HEK293 (cell line): ENCODE measurements around the gene GRID2.

Experiments
- CTCF ChIA-PET: fragments of 350-600 bp; formaldehyde crosslinking; extraction: SDS; loops from one replicate; lab custom pipeline; 2021; ENCODE audit warnings: antibody characterized with exemption; lab: Yijun Ruan, JAX
- POLR2A ChIA-PET: fragments of 300-600 bp; formaldehyde crosslinking; extraction: SDS; loops from one replicate; lab custom pipeline; 2020; ENCODE audit warnings: antibody characterized with exemption, inconsistent platforms; lab: Yijun Ruan, JAX
- H3K27ac ChIP-seq: fragments of 200-500 bp; sonication (Bioruptor generic); 2 replicates; pipeline ENCODE4 v1.5.1; 2014; ENCODE audit warnings: low read depth, low read length, control low read depth, inconsistent platforms; ENCODE audit errors: extremely low read depth
- H3K36me3 ChIP-seq, 2 experiments: fragments of 200-500 bp in 1 of 2; sonication (Bioruptor generic) in 1 of 2; 1 replicate in 1 of 2; 2 replicates in 1 of 2; pipeline ENCODE4 v1.5.1; 2014 to 2017; ENCODE audit warnings: inconsistent platforms in 2 of 2, low read length in 2 of 2; ENCODE audit not compliant: control insufficient read depth in 2 of 2, insufficient read depth in 1 of 2
- H3K4me1 ChIP-seq: fragments of 200-500 bp; sonication (Bioruptor generic); 2 replicates; pipeline ENCODE4 v1.5.1; 2014; ENCODE audit warnings: mild to moderate bottlenecking, low read length, inconsistent platforms; ENCODE audit not compliant: control insufficient read depth, insufficient read depth
- H3K4me3 ChIP-seq: 2 replicates; pipeline ENCODE4 v1.5.1; 2011; ENCODE audit warnings: low read depth, mild to moderate bottlenecking, control low read depth, low read length, moderate library complexity
- H3K9me3 ChIP-seq: fragments of 200-500 bp; sonication (Bioruptor generic); 2 replicates; pipeline ENCODE4 v1.5.1; 2014; ENCODE audit warnings: low read depth, low read length, inconsistent platforms; ENCODE audit not compliant: control insufficient read depth, insufficient read depth
- BCL11A ChIP-seq: fragments of 450-650 bp; formaldehyde crosslinking; IDR thresholded peaks from 2 replicates; pipeline ENCODE4 v1.5.1; 2016; ENCODE audit warnings: low read depth, missing biosample characterization, missing genetic modification characterization
- GLI4 ChIP-seq: fragments of 450-650 bp; formaldehyde crosslinking; IDR thresholded peaks from 2 replicates; pipeline ENCODE4 v1.5.1; 2016; ENCODE audit warnings: missing biosample characterization, missing genetic modification characterization
- HOXD13 ChIP-seq: sonication (generic); formaldehyde crosslinking; IDR thresholded peaks from 2 replicates; pipeline ENCODE4 v1.8.0; 2022; ENCODE audit warnings: missing genetic modification reagents, borderline replicate concordance
- MZF1 ChIP-seq: fragments of 450-650 bp; formaldehyde crosslinking; IDR thresholded peaks from 2 replicates; pipeline ENCODE4 v1.5.1; 2017; ENCODE audit warnings: missing biosample characterization, missing genetic modification characterization, borderline replicate concordance
- OVOL3 ChIP-seq: fragments of 450-650 bp; formaldehyde crosslinking; IDR thresholded peaks from 2 replicates; pipeline ENCODE4 v1.5.1; 2016; ENCODE audit warnings: missing biosample characterization, missing genetic modification characterization
- SP3 ChIP-seq: fragments of 450-650 bp; formaldehyde crosslinking; IDR thresholded peaks from 2 replicates; pipeline ENCODE4 v1.5.1; 2016; ENCODE audit warnings: missing biosample characterization, missing genetic modification characterization
- ZNF155 ChIP-seq: fragments of 450-650 bp; formaldehyde crosslinking; IDR thresholded peaks from 2 replicates; pipeline ENCODE4 v1.5.1; 2016; ENCODE audit warnings: missing biosample characterization, missing genetic modification characterization
- ZNF221 ChIP-seq: fragments of 450-650 bp; formaldehyde crosslinking; IDR thresholded peaks from 2 replicates; pipeline ENCODE4 v1.5.1; 2017; ENCODE audit warnings: missing biosample characterization, missing genetic modification characterization, borderline replicate concordance
- ZNF274 ChIP-seq, 2 experiments: fragments of 200-500 bp in 1 of 2; fragments of 450-650 bp in 1 of 2; sonication (Bioruptor generic) in 1 of 2; formaldehyde crosslinking in 1 of 2; IDR thresholded peaks; 2 replicates each; pipeline versions ENCODE4 v1.5.1 to v1.6.1; 2014 to 2016; ENCODE audit warnings: borderline replicate concordance in 1 of 2, inconsistent platforms in 1 of 2, low read length in 1 of 2, missing biosample characterization in 1 of 2, missing genetic modification characterization in 1 of 2
- ZNF404 ChIP-seq: fragments of 450-650 bp; formaldehyde crosslinking; IDR thresholded peaks from 2 replicates; pipeline ENCODE4 v1.5.1; 2017; ENCODE audit warnings: missing biosample characterization, missing genetic modification characterization
- ZNF624 ChIP-seq: fragments of 450-650 bp; formaldehyde crosslinking; IDR thresholded peaks from 2 replicates; pipeline ENCODE4 v1.5.1; 2017; ENCODE audit warnings: missing biosample characterization, missing genetic modification characterization
- ZNF664 ChIP-seq: fragments of 450-650 bp; formaldehyde crosslinking; IDR thresholded peaks from 2 replicates; pipeline ENCODE4 v1.5.1; 2016; ENCODE audit warnings: missing biosample characterization, missing genetic modification characterization
- ZNF776 ChIP-seq: fragments of 450-650 bp; formaldehyde crosslinking; IDR thresholded peaks from 2 replicates; pipeline ENCODE4 v1.5.0; 2017; ENCODE audit warnings: missing biosample characterization, missing genetic modification characterization, borderline replicate concordance
- ZSCAN16 ChIP-seq: fragments of 450-650 bp; formaldehyde crosslinking; IDR thresholded peaks from 2 replicates; pipeline ENCODE4 v1.5.1; 2016; ENCODE audit warnings: missing biosample characterization, missing genetic modification characterization
- ZSCAN23 ChIP-seq: fragments of 450-650 bp; formaldehyde crosslinking; IDR thresholded peaks from 2 replicates; pipeline ENCODE4 v1.5.1; 2016; ENCODE audit warnings: missing biosample characterization, missing genetic modification characterization
- TF ChIP-seq, protein P1 (sequence below): fragments of 450-650 bp; formaldehyde crosslinking; IDR thresholded peaks from 2 replicates; pipeline ENCODE4 v1.5.1; 2016; ENCODE audit warnings: missing biosample characterization, missing genetic modification characterization
- TF ChIP-seq, protein P2 (sequence below): fragments of 450-650 bp; formaldehyde crosslinking; IDR thresholded peaks from 2 replicates; pipeline ENCODE4 v1.5.1; 2016; ENCODE audit warnings: missing biosample characterization, missing genetic modification characterization

GRID2 gene

DNA sequence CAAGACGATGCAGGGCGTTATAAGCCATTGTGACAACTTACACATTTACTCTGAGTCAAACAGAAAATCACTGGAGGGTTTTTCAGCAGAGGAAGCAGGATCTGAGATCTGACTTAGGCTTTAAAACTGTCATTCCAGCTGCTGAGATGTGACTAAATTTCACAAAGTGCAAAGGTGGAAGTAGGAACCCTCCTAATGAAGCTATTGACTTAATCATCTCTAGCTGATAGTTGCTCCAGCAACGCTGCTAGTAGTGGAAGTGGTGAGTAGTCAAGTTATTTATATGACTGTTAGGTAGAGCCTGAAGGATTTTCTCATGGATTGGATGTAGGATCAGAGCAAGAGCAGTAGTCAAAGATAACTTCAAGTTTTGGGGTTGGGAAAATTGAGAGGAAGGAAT is 218.6 kb downstream of the GRID2 start:
- TF ChIP-seq SP3 (tag by site-specific recombination) (no peak), ZNF155 (no peak), ZNF664 (no peak)
- TF ChIP-seq, protein P1, sequence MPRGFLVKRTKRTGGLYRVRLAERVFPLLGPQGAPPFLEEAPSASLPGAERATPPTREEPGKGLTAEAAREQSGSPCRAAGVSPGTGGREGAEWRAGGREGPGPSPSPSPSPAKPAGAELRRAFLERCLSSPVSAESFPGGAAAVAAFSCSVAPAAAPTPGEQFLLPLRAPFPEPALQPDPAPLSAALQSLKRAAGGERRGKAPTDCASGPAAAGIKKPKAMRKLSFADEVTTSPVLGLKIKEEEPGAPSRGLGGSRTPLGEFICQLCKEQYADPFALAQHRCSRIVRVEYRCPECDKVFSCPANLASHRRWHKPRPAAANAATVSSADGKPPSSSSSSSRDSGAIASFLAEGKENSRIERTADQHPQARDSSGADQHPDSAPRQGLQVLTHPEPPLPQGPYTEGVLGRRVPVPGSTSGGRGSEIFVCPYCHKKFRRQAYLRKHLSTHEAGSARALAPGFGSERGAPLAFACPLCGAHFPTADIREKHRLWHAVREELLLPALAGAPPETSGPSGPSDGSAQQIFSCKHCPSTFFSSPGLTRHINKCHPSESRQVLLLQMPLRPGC (tag by site-specific recombination), result no peak
- Histone ChIP-seq H3K27ac (no peak overlapping the region), H3K4me1 (no peaks in the 10 kb centered on the region), H3K4me3 (no peak overlapping the region), H3K9me3 (no peaks in the 10 kb centered on the region), H3K36me3 (no peaks in the 10 kb centered on the region)
- POLR2A ChIA-PET, result no interaction called here
- CTCF ChIA-PET, result no interaction called here

DNA sequence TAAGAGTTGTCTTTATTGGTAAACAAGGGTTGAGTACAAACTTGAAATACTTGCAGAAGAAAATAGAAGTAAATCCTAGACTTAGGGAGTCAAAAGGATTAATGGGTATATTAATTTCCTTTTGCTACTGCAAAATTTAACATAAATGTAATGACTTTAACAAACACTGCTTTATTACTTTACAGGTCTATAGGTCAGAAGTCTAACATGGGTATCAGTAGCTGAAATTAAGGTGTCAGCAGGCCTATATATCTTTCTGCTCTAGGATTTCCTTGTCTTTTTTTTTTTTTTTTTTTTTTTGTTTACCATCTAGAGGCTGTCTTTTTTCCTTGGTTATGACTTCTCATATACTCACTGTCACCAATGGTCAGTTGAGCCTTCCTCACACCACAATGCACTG is 220.4 kb downstream of the GRID2 start:
- Histone ChIP-seq H3K4me3 (no peak overlapping the region), H3K9me3 (no peaks in the 10 kb centered on the region), H3K27ac (no peak overlapping the region), H3K4me1 (no peaks in the 10 kb centered on the region), H3K36me3 (no peaks in the 10 kb centered on the region)
- ChIA-PET POLR2A (no interaction called here), CTCF (no interaction called here)
- TF ChIP-seq ZNF274 (IDR thresholded peaks at IDR 0.05; ENCODE audit: low read length), result no peak
- no peak for TF ChIP-seq ZNF274 (tag by site-specific recombination; IDR thresholded peaks at IDR 0.05; ENCODE audit: borderline replicate concordance)
- TF ChIP-seq ZNF624 (tag by site-specific recombination), result no peak
- no peak for TF ChIP-seq MZF1 (tag by site-specific recombination)
- TF ChIP-seq ZNF221 (tag by site-specific recombination), result no peak
- TF ChIP-seq ZNF776 (tag by site-specific recombination), result no peak
- no peak for TF ChIP-seq ZSCAN23 (tag by site-specific recombination)
- TF ChIP-seq GLI4, result no peak
- TF ChIP-seq BCL11A (tag by site-specific recombination), result no peak
- TF ChIP-seq ZNF404, result no peak
- TF ChIP-seq ZSCAN16, result no peak
- no peak for TF ChIP-seq HOXD13
- no peak for TF ChIP-seq OVOL3 (tag by site-specific recombination)

DNA sequence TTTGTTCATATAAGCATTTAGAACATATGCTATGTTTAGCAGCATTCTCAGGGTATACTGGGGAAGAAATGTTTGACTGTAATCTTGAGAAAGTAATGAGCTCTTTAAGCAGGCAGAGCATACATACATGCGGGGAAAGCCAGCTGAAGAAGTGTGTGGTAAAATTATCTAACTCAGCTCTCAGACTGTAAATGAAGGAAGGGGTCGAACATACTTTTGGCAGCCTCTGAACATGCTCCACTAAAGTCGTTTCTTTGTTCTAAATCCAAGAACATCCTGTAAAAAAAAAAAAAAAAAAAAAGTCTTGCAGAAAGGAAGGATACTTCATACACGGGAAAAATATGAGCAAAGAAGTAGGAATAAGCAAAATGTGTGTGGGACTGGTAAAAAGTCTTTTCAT is 224.8 kb downstream of the GRID2 start:
- POLR2A ChIA-PET, result interaction anchor here (0.6 kb wide), 1 partner anchor 24 kb away, joined by 4 read pairs; no protein-coding TSS in a partner anchor
- no peaks in the 10 kb centered on the region for H3K36me3 ChIP-seq

More for the DNA sequence above, 224.8 kb downstream of the GRID2 start:
- no peak overlapping the region for H3K4me3 ChIP-seq
- H3K4me1 ChIP-seq, result no peaks in the 10 kb centered on the region
- CTCF ChIA-PET, result no interaction called here
- TF ChIP-seq, protein P2, sequence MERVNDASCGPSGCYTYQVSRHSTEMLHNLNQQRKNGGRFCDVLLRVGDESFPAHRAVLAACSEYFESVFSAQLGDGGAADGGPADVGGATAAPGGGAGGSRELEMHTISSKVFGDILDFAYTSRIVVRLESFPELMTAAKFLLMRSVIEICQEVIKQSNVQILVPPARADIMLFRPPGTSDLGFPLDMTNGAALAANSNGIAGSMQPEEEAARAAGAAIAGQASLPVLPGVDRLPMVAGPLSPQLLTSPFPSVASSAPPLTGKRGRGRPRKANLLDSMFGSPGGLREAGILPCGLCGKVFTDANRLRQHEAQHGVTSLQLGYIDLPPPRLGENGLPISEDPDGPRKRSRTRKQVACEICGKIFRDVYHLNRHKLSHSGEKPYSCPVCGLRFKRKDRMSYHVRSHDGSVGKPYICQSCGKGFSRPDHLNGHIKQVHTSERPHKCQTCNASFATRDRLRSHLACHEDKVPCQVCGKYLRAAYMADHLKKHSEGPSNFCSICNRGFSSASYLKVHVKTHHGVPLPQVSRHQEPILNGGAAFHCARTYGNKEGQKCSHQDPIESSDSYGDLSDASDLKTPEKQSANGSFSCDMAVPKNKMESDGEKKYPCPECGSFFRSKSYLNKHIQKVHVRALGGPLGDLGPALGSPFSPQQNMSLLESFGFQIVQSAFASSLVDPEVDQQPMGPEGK (tag by site-specific recombination), result no peak
- TF ChIP-seq, all 188 proteins: peak for 0
- no peak overlapping the region for H3K27ac ChIP-seq
- H3K9me3 ChIP-seq, result no peaks in the 10 kb centered on the region
